ENCODE data around the gene CARHSP1. TPM values are rescaled to one million over a fixed set of nuclear protein-coding genes. Genes with fewer than 3 reads are reported as not detected.

CARHSP1 gene
- total and polyA plus RNA-seq, 2 of the 4 experiments (the other 2 are of a cell fraction) = 121 to 138 TPM

- DNase-seq (no peak), ATAC-seq (ENCODE audit: low read depth) (no peak)
- H4K91ac ChIP-seq (ENCODE audit: insufficient read depth, low read depth, low read length) = no peak overlapping the region
- H3K4me1 ChIP-seq (ENCODE audit: control insufficient read depth, insufficient read depth, low read length) = peaks cover 20% of the 10 kb centered on the region
- in situ Hi-C loops (cut with MboI; ENCODE audit: low sequenced_read_pairs) = no loop called here
- BruUV-seq (replicated peaks) = no TSS peak
- no peak overlapping the region for H3K4me3 ChIP-seq (ENCODE audit: insufficient read depth, low read depth, low read length)
- H3K4me2 ChIP-seq (ENCODE audit: low read depth, low read length) = no peak overlapping the region
- H3K56ac ChIP-seq (ENCODE audit: extremely low read depth, insufficient read depth, low read length) = no peak overlapping the region
- dilution Hi-C loops (cut with HindIII; ENCODE audit: low sequenced_read_pairs, unreplicated experiment) = no loop called here
- H3K9ac ChIP-seq (ENCODE audit: low read depth, low read length) = no peak overlapping the region
- peaks cover 32% of the 10 kb centered on the region for H4K20me1 ChIP-seq (ENCODE audit: insufficient read depth, low read length)
- H2BK20ac ChIP-seq (ENCODE audit: low read depth, low read length) = no peak overlapping the region
- no CpG with 5 or more reads among the region's 14 CpGs for WGBS, 2 experiments (ENCODE audit: extremely low coverage in 2 of 2, insufficient read length in 1 of 2)
- H2BK120ac ChIP-seq (ENCODE audit: low read depth, low read length) = no peak overlapping the region
- peaks cover 21 to 68% of the 10 kb centered on the region in 2 experiments; a peak in 3 of 4 replicates for H3K79me1 ChIP-seq (ENCODE audit: low read depth in 1 of 2, low read length in 2 of 2)
- ChIA-PET CTCF (no interaction called here), POLR2A (ENCODE audit: unreplicated experiment) (no interaction called here)
- H2AFZ ChIP-seq (replicated peaks; ENCODE audit: low read length, poor library complexity) = peak overlapping the region; percentile 44
- intact Hi-C loops (cut with micrococcal nuclease) = loop anchor here (5.0 to 10.0 kb wide), 2 partner anchors 55 to 117 kb away; no protein-coding TSS in a partner anchor
- H3K27me3 ChIP-seq (ENCODE audit: control insufficient read depth, insufficient read depth, low read length) = no peaks in the 10 kb centered on the region
- H2AK9ac ChIP-seq (replicated peaks; ENCODE audit: low read depth, low read length, poor library complexity) = no peak overlapping the region
- TF ChIP-seq SMC3 (IDR thresholded peaks at IDR 0.05; ENCODE audit: low read depth, low read length) = no peak
- TF ChIP-seq MAZ (IDR thresholded peaks at IDR 0.05; ENCODE audit: borderline replicate concordance, low read depth, low read length) = no peak
- no peak for TF ChIP-seq BHLHE40 (IDR thresholded peaks at IDR 0.05; ENCODE audit: low read depth, low read length)
- no peak for TF ChIP-seq ELK1 (IDR thresholded peaks at IDR 0.05; ENCODE audit: borderline replicate concordance, low read depth, low read length)
- TF ChIP-seq NFE2L2 (IDR thresholded peaks at IDR 0.05; ENCODE audit: low read depth, low read length) = no peak
- TF ChIP-seq MAFK (IDR thresholded peaks at IDR 0.05; ENCODE audit: low read depth, low read length) = no peak
- TF ChIP-seq CHD1 (IDR thresholded peaks at IDR 0.05; ENCODE audit: low read depth, low read length) = no peak
- TF ChIP-seq CEBPB (IDR thresholded peaks at IDR 0.05; ENCODE audit: low read depth, low read length) = no peak
- TF ChIP-seq RCOR1 (IDR thresholded peaks at IDR 0.05; ENCODE audit: insufficient replicate concordance, low read length) = no peak
- no peak for TF ChIP-seq MXI1 (IDR thresholded peaks at IDR 0.05; ENCODE audit: borderline replicate concordance, low read depth, low read length)
- peaks cover 43% of the 10 kb centered on the region for H3K36me3 ChIP-seq (ENCODE audit: control insufficient read depth, insufficient read depth, low read length)
- H3K9me1 ChIP-seq (ENCODE audit: insufficient read depth, low read length) = peaks cover 30% of the 10 kb centered on the region
- H3K18ac ChIP-seq (ENCODE audit: low read depth, low read length) = no peak overlapping the region
- no peak overlapping the region for H3K4ac ChIP-seq (ENCODE audit: low read depth, low read length)
- H3K27ac ChIP-seq (ENCODE audit: insufficient read depth, low read length) = no peak overlapping the region
- H2BK15ac ChIP-seq (ENCODE audit: low read depth, low read length) = no peak overlapping the region
- no peak overlapping the region for H4K5ac ChIP-seq (ENCODE audit: low read depth, low read length)
- H3K9me3 ChIP-seq (ENCODE audit: control insufficient read depth, insufficient read depth, low read length) = no peaks in the 10 kb centered on the region
- no peak overlapping the region for H3K14ac ChIP-seq (replicated peaks; ENCODE audit: low read depth, low read length)
- no peak overlapping the region for H2AK5ac ChIP-seq (ENCODE audit: low read depth, low read length)
- no peak overlapping the region for H2BK5ac ChIP-seq (ENCODE audit: low read depth, low read length, poor library complexity, severe bottlenecking)
- H3K23ac ChIP-seq (ENCODE audit: low read depth, low read length) = no peak overlapping the region
- no peak overlapping the region for H4K8ac ChIP-seq (ENCODE audit: low read depth in 2 of 2, low read length in 2 of 2)
Measured at GRCh38 chr16:8889893-8890548, 21.2 kb upstream of the CARHSP1 start.
